ENCODE measurements around the gene FHIP1A.

- TF ChIP-seq POLR2A (IDR thresholded peaks at IDR 0.05; ENCODE audit: low read depth, low read length) (no peak), POLR2AphosphoS5 (IDR thresholded peaks at IDR 0.05; ENCODE audit: low read depth, low read length) (no peak), TAF1 (IDR thresholded peaks at IDR 0.05; ENCODE audit: low read depth, low read length) (no peak)
These were observed 46.2 kb downstream of the FHIP1A start for GRCh38 chr4:151455212-151455611.
